GM12801 (cell line): ENCODE data around the gene MIOS.

Experiments used
- CTCF ChIP-seq: IDR thresholded peaks from one replicate; pipeline ENCODE4 v1.5.1; 2011; ENCODE audit warnings: control low read depth; ENCODE audit not compliant: insufficient read length; ENCODE audit errors: extremely low read depth

The MIOS gene

GRCh38 chr7:7539152-7539551 is 27.5 kb upstream of the MIOS start:
- TF ChIP-seq CTCF: no peak

- no peak for TF ChIP-seq CTCF
These were observed 27.0 kb upstream of the MIOS start for GRCh38 chr7:7539711-7540110.

- no peak for TF ChIP-seq CTCF
These were observed 24.3 kb upstream of the MIOS start for GRCh38 chr7:7542251-7542835.

GRCh38 chr7:7548407-7548806 is 18.3 kb upstream of the MIOS start:
- no peak for TF ChIP-seq CTCF

GRCh38 chr7:7550663-7551062 is 16.0 kb upstream of the MIOS start:
- TF ChIP-seq CTCF: no peak

- no peak for TF ChIP-seq CTCF
These were observed 14.5 kb upstream of the MIOS start for GRCh38 chr7:7552199-7552598.

GRCh38 chr7:7553386-7553785 is 13.3 kb upstream of the MIOS start:
- no peak for TF ChIP-seq CTCF
